Measurements from ENCODE around the gene SLC9B1.

The SLC9B1 gene

DNA sequence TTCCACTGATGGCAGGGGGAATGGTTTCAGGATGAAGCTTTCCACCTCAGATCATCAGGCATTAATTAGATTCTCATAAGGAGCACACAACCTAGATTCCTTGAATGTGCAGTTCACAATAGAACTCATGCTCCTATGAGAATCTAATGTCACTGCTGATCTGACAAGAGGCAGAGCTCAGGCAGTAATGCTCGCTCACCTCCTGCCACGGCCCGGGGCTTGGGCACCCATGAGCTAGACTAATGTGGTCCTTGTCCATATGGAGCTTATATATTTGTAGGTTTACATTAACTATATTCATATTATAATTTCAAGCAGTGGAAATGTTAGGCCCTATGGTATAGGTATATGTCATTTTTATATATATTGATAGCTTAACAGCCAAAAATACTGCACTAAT is 32.6 kb upstream of the SLC9B1 start:
- Histone ChIP-seq H2BK120ac (ENCODE audit: low read depth, low read length) (no peak overlapping the region), H3K79me1 (ENCODE audit: low read length) (no peaks in the 10 kb centered on the region), H3K56ac (ENCODE audit: low read length) (no peak overlapping the region), H2BK15ac (replicated peaks; ENCODE audit: low read depth) (no peak overlapping the region), H3K4me1 (ENCODE audit: control insufficient read depth, low read depth, low read length) (no peaks in the 10 kb centered on the region), H3K4ac (ENCODE audit: low read depth, low read length) (no peak overlapping the region), H3K4me3 (ENCODE audit: low read length) (no peak overlapping the region), H3K79me2 (ENCODE audit: control insufficient read depth, insufficient read depth, low read length) (no peaks in the 10 kb centered on the region), H3K23ac (ENCODE audit: low read length) (no peak overlapping the region), H3K18ac (ENCODE audit: low read length) (no peak overlapping the region), H2BK5ac (ENCODE audit: low read length) (no peak overlapping the region), H4K5ac (ENCODE audit: low read length) (no peak overlapping the region), H3K9ac (ENCODE audit: low read length) (no peak overlapping the region), H3K27me3 (ENCODE audit: insufficient read depth, low read length, poor library complexity) (no peaks in the 10 kb centered on the region), H2AK5ac (ENCODE audit: low read length) (no peak overlapping the region), H3K4me2 (ENCODE audit: low read length) (no peak overlapping the region), H3K27ac (ENCODE audit: low read depth, low read length) (no peak overlapping the region), H4K8ac (ENCODE audit: low read depth, low read length) (no peak overlapping the region), H3K36me3 (ENCODE audit: control insufficient read depth, insufficient read depth, low read length) (no peaks in the 10 kb centered on the region)
- WGBS (ENCODE audit: extremely low coverage, insufficient coverage, low lambda C conversion rate), result no CpG with 5 or more reads among the region's 3 CpGs
- no peak for DNase-seq

DNA sequence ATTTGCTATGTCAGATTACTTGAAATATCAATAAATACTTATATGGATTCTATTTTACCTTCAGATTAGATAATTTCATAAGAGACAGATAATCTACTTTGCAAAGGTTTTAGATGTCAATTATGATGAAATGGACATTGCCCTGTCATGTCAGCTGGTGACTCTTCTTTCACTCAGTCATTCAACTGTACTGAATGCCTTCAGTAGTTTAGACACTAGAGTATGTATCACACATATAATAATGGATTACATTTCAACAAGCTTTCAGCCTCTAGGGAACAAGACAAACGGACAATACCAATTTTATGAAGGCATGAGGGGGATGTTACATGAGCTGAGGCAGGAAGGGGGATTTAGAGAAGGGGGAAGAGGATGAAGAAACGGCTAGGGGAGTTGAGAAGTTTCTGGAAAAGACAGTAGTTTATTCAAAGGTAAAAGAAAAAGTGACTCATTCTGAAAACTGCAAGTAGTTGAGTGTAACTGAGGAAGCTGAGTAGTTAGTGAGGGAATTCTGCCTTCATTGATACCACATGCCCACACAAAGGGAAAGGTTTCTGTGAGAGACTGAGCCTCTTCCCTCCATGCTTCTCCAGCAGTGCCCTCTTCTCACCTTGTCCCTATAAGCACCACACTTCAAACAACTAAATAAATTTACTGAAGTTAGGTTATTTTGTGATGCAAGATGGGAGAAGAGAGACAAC is 31.4 kb upstream of the SLC9B1 start:
- DNase-seq, result no peak
- no peak overlapping the region for H2BK5ac ChIP-seq (ENCODE audit: low read length)
- H3K79me1 ChIP-seq (ENCODE audit: low read length), result no peaks in the 10 kb centered on the region
- no peak overlapping the region for H2AK5ac ChIP-seq (ENCODE audit: low read length)
- H3K9ac ChIP-seq (ENCODE audit: low read length), result no peak overlapping the region
- H3K36me3 ChIP-seq (ENCODE audit: control insufficient read depth, insufficient read depth, low read length), result no peaks in the 10 kb centered on the region
- no peak overlapping the region for H3K56ac ChIP-seq (ENCODE audit: low read length)
- no peaks in the 10 kb centered on the region for H3K79me2 ChIP-seq (ENCODE audit: control insufficient read depth, insufficient read depth, low read length)
- H3K27ac ChIP-seq (ENCODE audit: low read depth, low read length), result no peak overlapping the region
- H3K4me1 ChIP-seq (ENCODE audit: control insufficient read depth, low read depth, low read length), result no peaks in the 10 kb centered on the region
- H3K27me3 ChIP-seq (ENCODE audit: insufficient read depth, low read length, poor library complexity), result no peaks in the 10 kb centered on the region
- WGBS (ENCODE audit: extremely low coverage, insufficient coverage, low lambda C conversion rate), result no CpG with 5 or more reads among the region's 2 CpGs
- no peak overlapping the region for H3K4me3 ChIP-seq (ENCODE audit: low read length)
- H3K4me2 ChIP-seq (ENCODE audit: low read length), result no peak overlapping the region
- H2BK120ac ChIP-seq (ENCODE audit: low read depth, low read length), result no peak overlapping the region
- H3K4ac ChIP-seq (ENCODE audit: low read depth, low read length), result no peak overlapping the region
- H3K18ac ChIP-seq (ENCODE audit: low read length), result no peak overlapping the region
- no peak overlapping the region for H4K5ac ChIP-seq (ENCODE audit: low read length)
- H3K23ac ChIP-seq (ENCODE audit: low read length), result no peak overlapping the region
- no peak overlapping the region for H2BK15ac ChIP-seq (replicated peaks; ENCODE audit: low read depth)
- H4K8ac ChIP-seq (ENCODE audit: low read depth, low read length), result no peak overlapping the region

DNA sequence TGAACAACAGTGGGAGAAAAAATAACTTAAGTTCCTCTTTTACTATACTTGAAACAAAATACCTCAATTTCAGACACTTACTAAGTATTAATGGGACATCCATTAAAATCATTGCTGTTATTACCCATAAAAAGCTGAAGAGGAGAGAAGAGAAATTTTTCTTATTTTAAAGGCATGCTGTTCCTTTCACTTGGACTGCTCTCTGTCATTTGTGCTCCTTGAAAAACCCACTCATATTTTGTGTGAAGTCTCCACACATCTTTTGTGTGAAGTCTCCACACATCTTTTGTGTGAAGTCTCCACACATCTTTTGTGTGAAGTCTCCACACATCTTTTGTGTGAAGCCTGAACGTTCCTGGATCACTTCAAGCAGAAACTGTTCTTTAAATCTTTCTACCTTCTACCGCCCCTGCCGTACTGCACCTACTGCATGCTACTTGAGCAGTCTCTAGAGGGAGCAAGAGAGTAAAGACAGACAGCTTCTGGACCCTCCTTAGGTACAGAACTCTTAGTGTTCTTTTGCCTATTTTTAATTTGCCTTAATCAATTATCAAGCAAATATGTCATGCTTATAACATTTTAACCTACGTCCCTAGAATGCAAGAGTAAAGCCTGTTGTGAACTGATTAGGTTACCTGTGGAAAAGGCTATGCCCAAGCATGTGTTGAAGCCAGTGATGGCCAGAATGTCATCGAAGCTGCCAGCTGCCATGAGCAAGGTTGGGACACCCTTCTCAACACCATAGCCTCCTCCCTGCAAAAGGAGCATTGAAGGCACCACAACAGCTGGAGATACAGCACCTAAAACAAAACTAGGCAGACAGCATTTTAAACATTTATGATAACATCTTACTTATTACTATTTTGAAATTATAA is 27.1 kb upstream of the SLC9B1 start:
- no peak overlapping the region for H2BK15ac ChIP-seq (replicated peaks; ENCODE audit: low read depth)
- DNase-seq, result peak; percentile 70
- no peak overlapping the region for H4K8ac ChIP-seq (ENCODE audit: low read depth, low read length)
- no peak overlapping the region for H3K27ac ChIP-seq (ENCODE audit: low read depth, low read length)
- H3K23ac ChIP-seq (ENCODE audit: low read length), result no peak overlapping the region
- H3K4ac ChIP-seq (ENCODE audit: low read depth, low read length), result no peak overlapping the region
- H3K4me1 ChIP-seq (ENCODE audit: control insufficient read depth, low read depth, low read length), result no peaks in the 10 kb centered on the region
- no CpG with 5 or more reads among the region's 5 CpGs for WGBS (ENCODE audit: extremely low coverage, insufficient coverage, low lambda C conversion rate)
- H3K27me3 ChIP-seq (ENCODE audit: insufficient read depth, low read length, poor library complexity), result no peaks in the 10 kb centered on the region
- H2BK120ac ChIP-seq (ENCODE audit: low read depth, low read length), result no peak overlapping the region
- no peak overlapping the region for H2BK5ac ChIP-seq (ENCODE audit: low read length)
- no peak overlapping the region for H3K4me3 ChIP-seq (ENCODE audit: low read length)
- H3K56ac ChIP-seq (ENCODE audit: low read length), result no peak overlapping the region
- H3K9ac ChIP-seq (ENCODE audit: low read length), result no peak overlapping the region
- no peaks in the 10 kb centered on the region for H3K36me3 ChIP-seq (ENCODE audit: control insufficient read depth, insufficient read depth, low read length)
- H4K5ac ChIP-seq (ENCODE audit: low read length), result no peak overlapping the region
- no peaks in the 10 kb centered on the region for H3K79me1 ChIP-seq (ENCODE audit: low read length)
- H3K4me2 ChIP-seq (ENCODE audit: low read length), result no peak overlapping the region
- no peak overlapping the region for H2AK5ac ChIP-seq (ENCODE audit: low read length)
- H3K18ac ChIP-seq (ENCODE audit: low read length), result no peak overlapping the region
- no peaks in the 10 kb centered on the region for H3K79me2 ChIP-seq (ENCODE audit: control insufficient read depth, insufficient read depth, low read length)

DNA sequence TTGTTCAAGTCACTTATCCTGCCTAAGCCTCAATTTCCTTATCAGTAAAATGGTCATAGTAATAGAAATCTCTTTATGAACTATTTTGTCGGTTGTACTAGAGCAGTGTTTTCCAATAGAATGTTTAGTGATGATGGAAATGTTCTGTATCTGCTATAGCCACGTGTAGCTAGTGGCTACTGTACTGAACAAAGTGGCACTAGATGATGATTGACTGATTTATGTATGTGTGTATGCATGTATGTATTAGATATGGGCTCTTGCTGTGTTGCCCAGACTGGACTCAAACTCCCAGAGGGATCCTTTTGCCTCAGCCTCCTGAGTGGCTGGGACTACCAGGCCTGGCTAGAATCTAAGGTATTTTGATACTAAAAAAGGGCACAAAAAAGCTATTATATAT is 24.7 kb upstream of the SLC9B1 start:
- no peak overlapping the region for H4K5ac ChIP-seq (ENCODE audit: low read length)
- H3K56ac ChIP-seq (ENCODE audit: low read length), result no peak overlapping the region
- H3K9ac ChIP-seq (ENCODE audit: low read length), result no peak overlapping the region
- H4K8ac ChIP-seq (ENCODE audit: low read depth, low read length), result no peak overlapping the region
- H3K79me2 ChIP-seq (ENCODE audit: control insufficient read depth, insufficient read depth, low read length), result no peaks in the 10 kb centered on the region
- H3K4me2 ChIP-seq (ENCODE audit: low read length), result no peak overlapping the region
- no CpG with 5 or more reads among the region's 2 CpGs for WGBS (ENCODE audit: extremely low coverage, insufficient coverage, low lambda C conversion rate)
- no peak overlapping the region for H2BK120ac ChIP-seq (ENCODE audit: low read depth, low read length)
- H2BK15ac ChIP-seq (replicated peaks; ENCODE audit: low read depth), result no peak overlapping the region
- H3K27me3 ChIP-seq (ENCODE audit: insufficient read depth, low read length, poor library complexity), result no peaks in the 10 kb centered on the region
- H2AK5ac ChIP-seq (ENCODE audit: low read length), result no peak overlapping the region
- no peaks in the 10 kb centered on the region for H3K36me3 ChIP-seq (ENCODE audit: control insufficient read depth, insufficient read depth, low read length)
- H3K4me1 ChIP-seq (ENCODE audit: control insufficient read depth, low read depth, low read length), result no peaks in the 10 kb centered on the region
- no peak overlapping the region for H3K23ac ChIP-seq (ENCODE audit: low read length)
- no peak overlapping the region for H3K4me3 ChIP-seq (ENCODE audit: low read length)
- H3K4ac ChIP-seq (ENCODE audit: low read depth, low read length), result no peak overlapping the region
- DNase-seq, result no peak
- no peak overlapping the region for H3K27ac ChIP-seq (ENCODE audit: low read depth, low read length)
- no peak overlapping the region for H2BK5ac ChIP-seq (ENCODE audit: low read length)
- H3K79me1 ChIP-seq (ENCODE audit: low read length), result no peaks in the 10 kb centered on the region
- H3K18ac ChIP-seq (ENCODE audit: low read length), result no peak overlapping the region

DNA sequence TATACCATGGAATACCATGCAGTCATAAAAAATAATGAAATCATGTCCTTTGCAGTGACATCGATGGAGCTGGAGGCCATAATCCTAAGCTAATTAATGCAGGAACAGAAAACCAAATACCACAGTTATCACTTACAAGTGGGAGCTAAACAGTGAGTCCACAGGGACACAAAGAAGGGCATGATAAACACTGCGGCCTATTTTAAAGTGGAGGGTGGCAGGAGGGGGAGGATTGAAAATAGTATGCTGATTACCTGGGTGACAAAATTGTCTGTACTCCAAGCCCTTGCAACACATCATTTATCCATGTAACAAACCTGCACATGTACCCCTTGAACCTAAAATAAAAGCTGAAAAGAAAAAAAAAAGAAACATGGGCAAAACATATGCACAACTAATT is 16.7 kb upstream of the SLC9B1 start:
- H3K23ac ChIP-seq (ENCODE audit: low read length), result no peak overlapping the region

More for the DNA sequence above, 16.7 kb upstream of the SLC9B1 start:
- H3K27ac ChIP-seq (ENCODE audit: low read depth, low read length), result no peak overlapping the region
- no peaks in the 10 kb centered on the region for H3K79me1 ChIP-seq (ENCODE audit: low read length)
- H3K18ac ChIP-seq (ENCODE audit: low read length), result no peak overlapping the region
- H2BK120ac ChIP-seq (ENCODE audit: low read depth, low read length), result no peak overlapping the region
- H3K4me2 ChIP-seq (ENCODE audit: low read length), result no peak overlapping the region
- H3K4ac ChIP-seq (ENCODE audit: low read depth, low read length), result no peak overlapping the region
- no peaks in the 10 kb centered on the region for H3K79me2 ChIP-seq (ENCODE audit: control insufficient read depth, insufficient read depth, low read length)
- no peak overlapping the region for H3K9ac ChIP-seq (ENCODE audit: low read length)
- H3K36me3 ChIP-seq (ENCODE audit: control insufficient read depth, insufficient read depth, low read length), result no peaks in the 10 kb centered on the region
- no peak overlapping the region for H3K56ac ChIP-seq (ENCODE audit: low read length)
- H3K4me3 ChIP-seq (ENCODE audit: low read length), result no peak overlapping the region
- WGBS (ENCODE audit: extremely low coverage, insufficient coverage, low lambda C conversion rate), result no CpG with 5 or more reads among the region's 2 CpGs
- H2BK15ac ChIP-seq (replicated peaks; ENCODE audit: low read depth), result no peak overlapping the region
- no peak overlapping the region for H2BK5ac ChIP-seq (ENCODE audit: low read length)
- no peaks in the 10 kb centered on the region for H3K27me3 ChIP-seq (ENCODE audit: insufficient read depth, low read length, poor library complexity)
- H3K4me1 ChIP-seq (ENCODE audit: control insufficient read depth, low read depth, low read length), result no peaks in the 10 kb centered on the region
- no peak overlapping the region for H2AK5ac ChIP-seq (ENCODE audit: low read length)
- no peak for DNase-seq
- H4K5ac ChIP-seq (ENCODE audit: low read length), result no peak overlapping the region
- H4K8ac ChIP-seq (ENCODE audit: low read depth, low read length), result no peak overlapping the region

All from mesendoderm (in vitro differentiated cells).